Fibroblast of mammary gland (primary cell): ENCODE results near the gene ADCY1.

Experiments used
- DNase-seq: peaks from one replicate; pipeline ENCODE4 v3.0.0-alpha.2; 2010; ENCODE audit warnings: low read depth
- H3K4me3 ChIP-seq: 2 replicates; pipeline ENCODE4 v1.5.1; 2011; ENCODE audit warnings: low read depth, mild to moderate bottlenecking, low read length, moderate library complexity; ENCODE audit not compliant: control insufficient read depth
- TF ChIP-seq, protein P1 (sequence below): conservative IDR thresholded peaks from 2 replicates; pipeline ENCODE4 v1.5.1; 2011; ENCODE audit warnings: low read depth, low read length, inconsistent platforms; ENCODE audit not compliant: control insufficient read depth, insufficient read depth

The ADCY1 gene

DNA sequence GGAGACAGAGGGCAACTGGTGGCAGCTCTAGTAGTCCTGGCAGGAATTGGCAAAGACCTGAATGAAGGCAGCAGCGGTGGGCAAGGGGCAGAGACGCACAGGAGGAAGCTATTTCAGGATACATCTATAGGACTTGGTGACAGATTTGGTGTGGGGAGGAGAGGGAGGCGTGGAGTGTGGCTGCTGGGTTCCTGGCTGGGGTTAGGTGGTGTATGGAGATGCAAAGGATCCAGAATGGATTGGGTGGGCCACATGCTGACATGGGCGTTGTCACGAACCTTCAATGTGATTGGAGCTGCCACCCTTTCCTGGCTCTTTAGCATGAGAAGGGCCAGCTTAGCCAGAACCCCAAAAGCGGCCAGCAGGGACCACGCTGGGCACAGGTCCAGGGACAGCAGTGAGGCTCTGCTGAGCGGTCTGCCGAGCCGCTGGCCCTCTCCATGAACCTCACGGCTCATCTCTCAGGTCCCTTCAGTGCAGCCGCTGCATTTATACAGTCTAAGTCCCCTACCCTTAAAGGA is 10.2 kb upstream of the ADCY1 start:
- no peak for DNase-seq

DNA sequence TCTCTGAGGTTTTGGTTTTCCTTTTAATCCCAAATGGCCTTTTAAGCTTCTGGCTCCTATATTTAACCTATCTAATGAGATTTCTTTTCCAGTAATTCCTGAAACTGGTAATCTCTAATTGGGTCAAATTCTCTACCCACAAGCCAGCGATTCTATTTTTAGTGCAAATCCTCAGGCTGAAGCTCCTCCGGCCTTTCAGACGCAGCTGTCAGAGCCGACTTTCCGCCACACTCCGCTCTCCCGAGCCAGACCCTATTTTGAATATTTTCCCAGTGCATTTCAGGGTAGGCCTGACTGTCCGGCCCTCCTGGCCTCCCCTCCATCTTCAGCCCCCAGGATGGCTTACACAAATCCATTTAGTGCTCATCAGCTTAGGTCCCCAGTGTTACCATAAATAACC is 9.7 kb upstream of the ADCY1 start:
- TF ChIP-seq, protein P1, sequence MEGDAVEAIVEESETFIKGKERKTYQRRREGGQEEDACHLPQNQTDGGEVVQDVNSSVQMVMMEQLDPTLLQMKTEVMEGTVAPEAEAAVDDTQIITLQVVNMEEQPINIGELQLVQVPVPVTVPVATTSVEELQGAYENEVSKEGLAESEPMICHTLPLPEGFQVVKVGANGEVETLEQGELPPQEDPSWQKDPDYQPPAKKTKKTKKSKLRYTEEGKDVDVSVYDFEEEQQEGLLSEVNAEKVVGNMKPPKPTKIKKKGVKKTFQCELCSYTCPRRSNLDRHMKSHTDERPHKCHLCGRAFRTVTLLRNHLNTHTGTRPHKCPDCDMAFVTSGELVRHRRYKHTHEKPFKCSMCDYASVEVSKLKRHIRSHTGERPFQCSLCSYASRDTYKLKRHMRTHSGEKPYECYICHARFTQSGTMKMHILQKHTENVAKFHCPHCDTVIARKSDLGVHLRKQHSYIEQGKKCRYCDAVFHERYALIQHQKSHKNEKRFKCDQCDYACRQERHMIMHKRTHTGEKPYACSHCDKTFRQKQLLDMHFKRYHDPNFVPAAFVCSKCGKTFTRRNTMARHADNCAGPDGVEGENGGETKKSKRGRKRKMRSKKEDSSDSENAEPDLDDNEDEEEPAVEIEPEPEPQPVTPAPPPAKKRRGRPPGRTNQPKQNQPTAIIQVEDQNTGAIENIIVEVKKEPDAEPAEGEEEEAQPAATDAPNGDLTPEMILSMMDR = no peak
- DNase-seq = no peak
- no peak overlapping the region for H3K4me3 ChIP-seq

More for the DNA sequence above, 10.2 kb upstream of the ADCY1 start:
- TF ChIP-seq, protein P1 = no peak
- H3K4me3 ChIP-seq = no peak overlapping the region

DNA sequence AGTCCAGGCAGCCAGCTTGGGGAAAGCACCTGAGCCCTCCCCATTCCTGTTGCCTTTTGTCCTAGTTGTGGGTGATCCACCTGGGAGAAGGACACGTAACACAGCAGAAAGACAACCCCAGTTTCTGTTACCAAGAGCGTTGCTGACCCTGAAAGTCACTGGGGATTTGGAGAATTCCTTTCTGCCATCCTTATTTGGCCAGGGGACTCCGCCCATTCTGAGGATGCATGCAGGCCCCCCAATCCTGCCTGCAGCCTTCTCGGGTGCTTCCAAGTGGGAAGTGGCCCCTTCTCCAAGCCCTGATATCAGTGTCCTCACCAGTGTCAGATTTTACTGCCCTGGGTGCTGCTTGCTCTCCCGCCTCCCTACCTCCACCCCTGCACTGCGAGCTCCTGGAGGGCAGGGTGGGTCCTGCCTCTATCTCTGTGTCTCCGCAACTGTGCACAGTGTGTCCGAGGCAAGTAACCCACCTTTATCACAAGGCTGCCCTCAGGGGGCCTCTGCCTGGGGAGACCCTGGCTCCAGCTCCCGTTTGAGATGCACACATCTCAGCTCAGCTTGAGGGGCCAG is 9.2 kb upstream of the ADCY1 start:
- DNase-seq = no peak
- TF ChIP-seq, protein P1 = no peak

DNA sequence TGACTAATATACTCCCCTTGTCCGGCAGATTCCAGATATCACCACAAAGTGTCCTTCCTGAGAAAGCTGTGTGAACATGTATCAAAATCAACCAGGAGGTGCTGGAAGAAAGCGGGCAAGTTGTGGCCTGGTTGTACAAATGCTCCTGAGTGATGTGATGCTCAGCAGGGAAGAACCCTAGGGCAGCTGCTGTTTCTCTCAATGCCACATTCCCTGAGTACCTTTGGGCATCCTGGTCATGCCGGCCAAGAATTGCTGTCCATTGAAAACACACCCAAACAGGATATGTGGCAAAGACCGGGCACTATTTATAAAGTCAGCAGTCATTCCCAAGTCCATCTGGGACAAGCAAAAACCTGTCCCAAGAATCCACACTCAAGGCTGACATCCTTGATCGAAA is 7.8 kb upstream of the ADCY1 start:
- DNase-seq = no peak
- TF ChIP-seq, protein P1 = no peak
- H3K4me3 ChIP-seq = no peak overlapping the region

More for the DNA sequence above, 9.2 kb upstream of the ADCY1 start:
- H3K4me3 ChIP-seq = no peak overlapping the region

DNA sequence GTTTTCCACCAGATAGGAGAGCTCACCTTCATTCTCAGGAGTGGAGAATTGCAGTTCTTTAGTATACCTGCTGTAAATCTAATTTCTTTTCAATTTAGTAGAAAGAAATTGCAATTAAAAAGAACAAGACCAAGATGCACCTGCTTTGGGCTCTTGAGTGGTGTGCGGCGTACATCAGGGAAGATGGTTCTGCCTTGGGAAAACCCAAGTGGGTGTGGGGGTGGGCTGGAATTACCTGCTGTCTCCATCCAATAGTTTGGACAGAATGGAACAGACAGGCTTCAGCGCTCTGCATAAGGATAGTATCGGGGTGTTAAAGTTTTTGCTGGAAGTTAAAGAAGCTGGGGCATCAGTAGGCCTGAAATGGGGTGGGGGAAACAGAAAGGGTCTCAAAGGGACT is 7.2 kb upstream of the ADCY1 start:
- TF ChIP-seq, protein P1 = no peak
- no peak overlapping the region for H3K4me3 ChIP-seq
- DNase-seq = no peak

DNA sequence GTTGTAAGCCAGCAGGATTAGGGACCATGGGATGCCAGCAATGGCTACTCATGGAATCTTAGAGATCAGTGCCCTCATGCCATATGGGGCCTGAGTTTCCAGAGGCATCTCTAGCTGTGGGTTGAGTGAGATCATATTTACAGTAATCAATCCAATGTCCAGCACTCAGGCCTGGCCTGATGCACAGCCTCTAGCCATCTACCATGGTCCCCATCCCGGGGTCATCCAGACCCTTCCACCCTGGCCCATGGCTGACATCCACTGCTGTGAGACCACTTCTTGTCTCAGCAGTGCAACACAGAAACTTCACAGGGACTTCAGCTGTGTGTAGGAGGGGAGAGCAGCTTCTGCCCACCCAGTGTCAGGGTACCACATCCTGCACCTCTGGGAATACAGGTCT is 6.5 kb upstream of the ADCY1 start:
- TF ChIP-seq, protein P1 = no peak
- no peak overlapping the region for H3K4me3 ChIP-seq
- no peak for DNase-seq
